Uterus (tissue), 2 donors: ENCODE data around the gene FAM227A.

Experiments
- POLR2A ChIP-seq, 2 donors: fragments of 450-650 bp; IDR thresholded peaks; one replicate each; pipeline ENCODE4 v1.6.1; 2016; ENCODE audit warnings: antibody characterized with exemption in 2 of 2, mild to moderate bottlenecking in 1 of 2, moderate library complexity in 1 of 2
- TF ChIP-seq, protein P1 (sequence below), 4 experiments: fragments of 200-600 bp in 2 of 4; fragments of 450-650 bp in 2 of 4; sonication (generic) in 2 of 4; IDR thresholded peaks; one replicate each; pipeline ENCODE4 v1.5.1; 2016 to 2019; ENCODE audit warnings: antibody characterized with exemption in 4 of 4, mild to moderate bottlenecking in 2 of 4, moderate library complexity in 1 of 4

DNA sequence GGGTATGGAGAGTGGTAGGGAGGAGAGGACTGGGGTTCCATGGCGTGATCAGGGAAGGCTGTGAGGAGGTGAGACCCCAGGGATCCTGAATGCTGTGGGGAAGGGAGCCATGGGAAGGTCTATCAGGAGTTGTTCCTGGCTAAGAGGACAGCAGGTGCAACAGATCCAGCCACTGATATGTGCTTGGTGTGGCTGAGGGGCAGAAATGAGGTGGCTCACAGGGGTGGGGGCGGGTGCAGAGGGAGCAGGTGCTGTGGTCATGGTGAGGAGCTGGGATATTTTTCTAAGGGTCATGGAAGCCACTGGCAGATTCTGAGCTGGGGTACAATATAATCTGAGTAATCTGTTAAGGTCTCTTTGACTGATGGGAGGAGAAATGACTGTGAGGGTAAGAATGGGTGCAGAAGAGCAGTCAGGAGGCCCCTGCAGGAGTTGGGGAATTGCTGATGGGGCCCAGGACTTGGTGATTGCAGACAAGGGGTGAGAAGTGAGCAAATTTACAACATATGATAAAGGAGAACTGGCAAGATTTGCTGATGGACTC lies 54.9 kb downstream of the FAM227A start:
- TF ChIP-seq, protein P1, sequence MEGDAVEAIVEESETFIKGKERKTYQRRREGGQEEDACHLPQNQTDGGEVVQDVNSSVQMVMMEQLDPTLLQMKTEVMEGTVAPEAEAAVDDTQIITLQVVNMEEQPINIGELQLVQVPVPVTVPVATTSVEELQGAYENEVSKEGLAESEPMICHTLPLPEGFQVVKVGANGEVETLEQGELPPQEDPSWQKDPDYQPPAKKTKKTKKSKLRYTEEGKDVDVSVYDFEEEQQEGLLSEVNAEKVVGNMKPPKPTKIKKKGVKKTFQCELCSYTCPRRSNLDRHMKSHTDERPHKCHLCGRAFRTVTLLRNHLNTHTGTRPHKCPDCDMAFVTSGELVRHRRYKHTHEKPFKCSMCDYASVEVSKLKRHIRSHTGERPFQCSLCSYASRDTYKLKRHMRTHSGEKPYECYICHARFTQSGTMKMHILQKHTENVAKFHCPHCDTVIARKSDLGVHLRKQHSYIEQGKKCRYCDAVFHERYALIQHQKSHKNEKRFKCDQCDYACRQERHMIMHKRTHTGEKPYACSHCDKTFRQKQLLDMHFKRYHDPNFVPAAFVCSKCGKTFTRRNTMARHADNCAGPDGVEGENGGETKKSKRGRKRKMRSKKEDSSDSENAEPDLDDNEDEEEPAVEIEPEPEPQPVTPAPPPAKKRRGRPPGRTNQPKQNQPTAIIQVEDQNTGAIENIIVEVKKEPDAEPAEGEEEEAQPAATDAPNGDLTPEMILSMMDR (IDR thresholded peaks at IDR 0.05), result no peak
- no peak for TF ChIP-seq POLR2A (IDR thresholded peaks at IDR 0.05)
